OCI-LY1 (cell line): ENCODE results near the gene MTAP.

ENCODE experiments used
- H2AFZ ChIP-seq: fragments of 200-600 bp; sonication (generic), shearing (Covaris generic); 2 replicates; pipeline ENCODE4 v1.6.0; 2014; ENCODE audit warnings: antibody characterized with exemption, mild to moderate bottlenecking, low read length
- H3F3A ChIP-seq: fragments of 200-600 bp; sonication (generic), shearing (Covaris generic); 2 replicates; pipeline ENCODE4 v1.6.0; 2014; ENCODE audit warnings: mild to moderate bottlenecking, antibody characterized with exemption, low read length, moderate library complexity; ENCODE audit not compliant: insufficient read depth
- H3K27ac ChIP-seq: fragments of 200-600 bp; sonication (generic); 2 replicates; pipeline ENCODE4 v1.5.1; 2014; ENCODE audit warnings: low read length, mixed run types, mild to moderate bottlenecking, low read depth; ENCODE audit not compliant: poor library complexity, severe bottlenecking
- H3K27me3 ChIP-seq: fragments of 200-600 bp; sonication (generic); 2 replicates; pipeline ENCODE4 v1.6.0; 2014; ENCODE audit warnings: antibody characterized with exemption, mild to moderate bottlenecking, low read length, moderate library complexity; ENCODE audit not compliant: insufficient read depth
- H3K36me3 ChIP-seq: fragments of 200-600 bp; sonication (generic); 2 replicates; pipeline ENCODE4 v1.6.1; 2014; ENCODE audit warnings: mild to moderate bottlenecking, antibody characterized with exemption, low read length, moderate library complexity, mixed read lengths; ENCODE audit not compliant: insufficient read depth
- H3K4me1 ChIP-seq: fragments of 200-600 bp; sonication (generic); 2 replicates; pipeline ENCODE4 v1.5.1; 2014; ENCODE audit warnings: mild to moderate bottlenecking, low read length, moderate library complexity; ENCODE audit not compliant: insufficient read depth, severe bottlenecking
- H3K4me2 ChIP-seq: fragments of 200-600 bp; sonication (generic), shearing (Covaris generic); 2 replicates; pipeline ENCODE4 v1.6.1; 2014; ENCODE audit warnings: low read length
- H3K4me3 ChIP-seq: fragments of 200-600 bp; sonication (generic); 2 replicates; pipeline ENCODE4 v1.5.1; 2014; ENCODE audit warnings: low read length, low read depth, mild to moderate bottlenecking, mixed read lengths; ENCODE audit not compliant: poor library complexity, severe bottlenecking
- H3K79me2 ChIP-seq: fragments of 200-600 bp; shearing (Covaris generic); 2 replicates; pipeline ENCODE4 v1.6.1; 2016; ENCODE audit warnings: mixed run types, low read length, mixed read lengths; ENCODE audit not compliant: insufficient read depth
- H3K9ac ChIP-seq: fragments of 200-600 bp; sonication (generic), shearing (Covaris generic); 2 replicates; pipeline ENCODE4 v1.6.1; 2014; ENCODE audit warnings: mild to moderate bottlenecking, low read length, mixed read lengths
- H3K9me2 ChIP-seq: fragments of 200-600 bp; sonication (generic), shearing (Covaris generic); 2 replicates; pipeline ENCODE4 v1.6.1; 2014; ENCODE audit warnings: low read depth, mild to moderate bottlenecking, low read length, mixed read lengths
- H3K9me3 ChIP-seq: fragments of 200-600 bp; shearing (Covaris generic); 2 replicates; pipeline ENCODE4 v1.6.1; 2014; ENCODE audit warnings: low read length, mixed read lengths
- H4K20me1 ChIP-seq: fragments of 200-600 bp; sonication (generic), shearing (Covaris generic); 2 replicates; pipeline ENCODE4 v1.6.0; 2016; ENCODE audit warnings: mild to moderate bottlenecking, low read length; ENCODE audit not compliant: insufficient read depth
- CTCF ChIP-seq: fragments of 200-600 bp; sonication (generic), shearing (Covaris generic); IDR thresholded peaks from 2 replicates; pipeline ENCODE4 v1.5.1; 2017; ENCODE audit warnings: mild to moderate bottlenecking, antibody characterized with exemption, low read length, moderate library complexity, mixed read lengths
- EZH2 ChIP-seq: fragments of 200-600 bp; sonication (generic), shearing (Covaris generic); IDR thresholded peaks from 2 replicates; pipeline ENCODE4 v1.8.0; 2017; ENCODE audit warnings: borderline replicate concordance, mixed run types, mild to moderate bottlenecking, antibody characterized with exemption, low read length, moderate library complexity, mixed read lengths

Gene MTAP

GRCh38 chr9:21835121-21835520 lies 32.7 kb downstream of the MTAP start:
- Histone ChIP-seq H3K9ac (no peak overlapping the region), H3K36me3 (peaks cover 98% of the 10 kb centered on the region)

GRCh38 chr9:21836437-21837161 lies 34.2 kb downstream of the MTAP start:
- no peaks in the 10 kb centered on the region for H3K27me3 ChIP-seq
- no peak overlapping the region for H3K9ac ChIP-seq
- no peaks in the 10 kb centered on the region for H3K9me2 ChIP-seq
- no peak overlapping the region for H2AFZ ChIP-seq
- no peak overlapping the region for H3K4me2 ChIP-seq
- H3F3A ChIP-seq: no peaks in the 10 kb centered on the region
- peaks cover 5% of the 10 kb centered on the region; the same call in 1 of the 2 replicates for H3K79me2 ChIP-seq
- H3K9me3 ChIP-seq: no peaks in the 10 kb centered on the region
- H3K27ac ChIP-seq: no peak overlapping the region
- no peak for TF ChIP-seq CTCF
- TF ChIP-seq EZH2: no peak
- peaks cover 22% of the 10 kb centered on the region for H3K4me1 ChIP-seq
- no peak overlapping the region for H3K4me3 ChIP-seq
- peaks cover 98% of the 10 kb centered on the region for H3K36me3 ChIP-seq
- no peaks in the 10 kb centered on the region for H4K20me1 ChIP-seq

More at GRCh38 chr9:21835121-21835520, 32.7 kb downstream of the MTAP start:
- TF ChIP-seq CTCF (no peak), EZH2 (no peak)
- H3F3A ChIP-seq: no peaks in the 10 kb centered on the region
- no peaks in the 10 kb centered on the region for H3K9me2 ChIP-seq
- H3K4me2 ChIP-seq: no peak overlapping the region
- H3K27me3 ChIP-seq: no peaks in the 10 kb centered on the region
- H3K4me3 ChIP-seq: no peak overlapping the region
- peaks cover 5% of the 10 kb centered on the region; the same call in 1 of the 2 replicates for H3K79me2 ChIP-seq
- H4K20me1 ChIP-seq: no peaks in the 10 kb centered on the region
- no peak overlapping the region for H3K27ac ChIP-seq
- H3K9me3 ChIP-seq: no peaks in the 10 kb centered on the region
- H3K4me1 ChIP-seq: peaks cover 25% of the 10 kb centered on the region
- H2AFZ ChIP-seq: no peak overlapping the region

- no peak overlapping the region for H3K4me3 ChIP-seq
- H3K79me2 ChIP-seq: peaks cover 5% of the 10 kb centered on the region; the same call in 1 of the 2 replicates
- H3K27ac ChIP-seq: no peak overlapping the region
- H3K27me3 ChIP-seq: no peaks in the 10 kb centered on the region
- peaks cover 98% of the 10 kb centered on the region for H3K36me3 ChIP-seq
- no peaks in the 10 kb centered on the region for H3F3A ChIP-seq
- no peaks in the 10 kb centered on the region; the same call in 1 of the 2 replicates for H3K9me3 ChIP-seq
- H2AFZ ChIP-seq: no peak overlapping the region
- H3K9ac ChIP-seq: no peak overlapping the region
- H4K20me1 ChIP-seq: no peaks in the 10 kb centered on the region
- no peak overlapping the region for H3K4me2 ChIP-seq
- H3K9me2 ChIP-seq: no peaks in the 10 kb centered on the region
- TF ChIP-seq EZH2 (no peak), CTCF (no peak)
- H3K4me1 ChIP-seq: peaks cover 13% of the 10 kb centered on the region
Measured at GRCh38 chr9:21837501-21837900, 35.1 kb downstream of the MTAP start.
